LNCaP clone FGC (cell line): ENCODE results near the gene PANX2.
"Not testable (repeated sequence)": the region's sequence is repeated elsewhere in the genome, so short reads cannot be mapped to it uniquely, and the experiment has no call there.

Experiments used
- DNase-seq: peaks from one replicate; pipeline ENCODE4 v3.0.0-alpha.2; 2011; ENCODE audit warnings: low read depth
- H3K4me3 ChIP-seq: 2 replicates; pipeline ENCODE4 v1.5.1; 2011; ENCODE audit warnings: mild to moderate bottlenecking, low read depth, low read length, control low read depth
- TF ChIP-seq, protein P1 (sequence below): IDR thresholded peaks from 2 replicates; pipeline ENCODE4 v1.5.1; 2012; ENCODE audit warnings: mild to moderate bottlenecking; ENCODE audit not compliant: control insufficient read depth, insufficient read depth; ENCODE audit errors: extremely low read depth

Gene PANX2

GRCh38 chr22:50134481-50134880 lies 36.0 kb upstream of the PANX2 start:
- TF ChIP-seq, protein P1, sequence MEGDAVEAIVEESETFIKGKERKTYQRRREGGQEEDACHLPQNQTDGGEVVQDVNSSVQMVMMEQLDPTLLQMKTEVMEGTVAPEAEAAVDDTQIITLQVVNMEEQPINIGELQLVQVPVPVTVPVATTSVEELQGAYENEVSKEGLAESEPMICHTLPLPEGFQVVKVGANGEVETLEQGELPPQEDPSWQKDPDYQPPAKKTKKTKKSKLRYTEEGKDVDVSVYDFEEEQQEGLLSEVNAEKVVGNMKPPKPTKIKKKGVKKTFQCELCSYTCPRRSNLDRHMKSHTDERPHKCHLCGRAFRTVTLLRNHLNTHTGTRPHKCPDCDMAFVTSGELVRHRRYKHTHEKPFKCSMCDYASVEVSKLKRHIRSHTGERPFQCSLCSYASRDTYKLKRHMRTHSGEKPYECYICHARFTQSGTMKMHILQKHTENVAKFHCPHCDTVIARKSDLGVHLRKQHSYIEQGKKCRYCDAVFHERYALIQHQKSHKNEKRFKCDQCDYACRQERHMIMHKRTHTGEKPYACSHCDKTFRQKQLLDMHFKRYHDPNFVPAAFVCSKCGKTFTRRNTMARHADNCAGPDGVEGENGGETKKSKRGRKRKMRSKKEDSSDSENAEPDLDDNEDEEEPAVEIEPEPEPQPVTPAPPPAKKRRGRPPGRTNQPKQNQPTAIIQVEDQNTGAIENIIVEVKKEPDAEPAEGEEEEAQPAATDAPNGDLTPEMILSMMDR, result no peak

DNA sequence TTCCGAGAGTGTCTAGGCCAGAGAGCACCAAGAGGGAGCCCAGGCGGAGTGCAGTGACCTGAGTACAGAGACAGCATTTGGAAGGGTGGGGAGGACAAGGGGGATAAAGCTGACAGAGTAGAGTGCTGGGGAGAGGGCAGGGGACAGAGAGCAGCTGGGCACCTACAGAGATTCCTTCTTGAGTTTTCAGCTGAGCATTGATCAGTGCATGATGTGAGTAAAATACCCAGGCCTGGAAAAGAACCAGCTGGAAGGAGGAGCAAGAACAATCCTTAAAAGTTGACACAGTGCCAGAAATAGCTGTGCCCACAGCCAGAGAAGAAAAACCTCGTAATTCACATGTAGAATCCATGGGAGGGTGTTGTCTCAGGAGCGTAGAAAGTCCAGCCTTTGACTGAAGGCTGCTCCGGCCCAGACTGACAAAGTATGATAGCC lies 33.9 kb upstream of the PANX2 start:
- H3K4me3 ChIP-seq, result no peak overlapping the region
- DNase-seq, result peak; percentile 82

More at GRCh38 chr22:50134481-50134880, 36.0 kb upstream of the PANX2 start:
- no peak overlapping the region for H3K4me3 ChIP-seq
- no peak for DNase-seq

DNA sequence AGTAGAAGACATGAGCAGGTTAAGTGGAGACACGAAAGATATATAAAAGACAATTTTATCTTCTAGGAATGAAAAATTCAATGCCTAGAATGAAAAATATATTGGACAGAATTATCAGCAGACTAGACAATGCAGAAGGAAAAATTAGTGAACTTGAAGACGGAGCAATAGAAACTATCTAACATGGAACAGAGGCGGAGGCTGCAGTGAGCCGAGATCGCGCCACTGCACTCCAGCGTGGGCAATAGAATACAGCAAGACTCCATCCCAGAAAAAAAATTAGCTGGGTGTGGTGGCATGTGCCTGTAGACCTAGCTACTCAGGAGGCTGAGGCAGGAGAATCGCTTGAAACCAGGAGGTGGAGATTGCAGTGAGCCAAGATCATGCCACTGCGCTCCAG lies 33.3 kb upstream of the PANX2 start:
- H3K4me3 ChIP-seq, DNase-seq: not testable (repeated sequence)

More for the DNA sequence above, 33.9 kb upstream of the PANX2 start:
- TF ChIP-seq, protein P1, result no peak

DNA sequence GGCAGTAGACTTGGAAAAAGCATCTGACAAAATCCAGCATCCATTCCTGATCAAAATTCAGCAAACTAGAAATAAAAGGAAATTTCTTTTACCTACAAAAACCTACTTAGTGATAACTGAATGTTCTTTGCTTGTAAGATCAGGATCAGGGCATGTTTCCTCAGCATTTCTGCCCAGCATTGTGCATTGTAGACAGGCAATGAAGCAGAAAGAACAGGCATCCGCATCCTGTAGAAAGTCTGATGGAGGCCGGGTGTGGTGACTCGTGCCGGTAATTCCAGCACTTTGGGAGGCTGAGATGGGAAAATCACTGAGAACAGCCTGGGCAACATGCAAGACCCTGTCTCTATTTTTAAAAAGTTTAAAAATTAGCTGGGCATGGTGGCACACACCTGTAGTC lies 32.5 kb upstream of the PANX2 start:
- H3K4me3 ChIP-seq, result no peak overlapping the region
- TF ChIP-seq, protein P1, result no peak
- DNase-seq, result no peak

DNA sequence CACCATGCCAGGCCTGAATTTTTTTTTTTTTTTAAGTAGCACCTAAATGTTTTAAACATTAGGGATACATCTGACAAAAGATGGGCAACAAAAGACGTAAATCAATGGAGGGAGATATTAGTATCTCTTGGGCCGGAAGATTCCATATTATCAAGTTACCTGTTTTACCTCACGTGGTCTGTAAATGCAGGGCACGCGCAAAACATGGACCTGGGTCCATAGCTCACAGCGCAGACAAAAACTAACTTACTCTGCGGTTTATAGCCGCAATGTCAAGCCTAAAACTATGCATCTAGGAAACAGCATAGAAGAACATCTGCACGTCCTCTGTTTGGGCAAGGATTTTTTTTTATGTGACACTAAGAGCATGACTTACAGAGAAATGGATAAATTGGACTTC lies 31.5 kb upstream of the PANX2 start:
- no peak overlapping the region for H3K4me3 ChIP-seq
- no peak for DNase-seq
- TF ChIP-seq, protein P1, result no peak

- H3K4me3 ChIP-seq, result no peak overlapping the region
- TF ChIP-seq, protein P1, result no peak
- DNase-seq, result no peak
Measured at GRCh38 chr22:50139843-50140415, 30.6 kb upstream of the PANX2 start.

GRCh38 chr22:50140615-50141014 lies 29.9 kb upstream of the PANX2 start:
- H3K4me3 ChIP-seq, result no peak overlapping the region
- no peak for DNase-seq
- TF ChIP-seq, protein P1, result no peak
